ENCODE data around the gene ADAP2.

DNA sequence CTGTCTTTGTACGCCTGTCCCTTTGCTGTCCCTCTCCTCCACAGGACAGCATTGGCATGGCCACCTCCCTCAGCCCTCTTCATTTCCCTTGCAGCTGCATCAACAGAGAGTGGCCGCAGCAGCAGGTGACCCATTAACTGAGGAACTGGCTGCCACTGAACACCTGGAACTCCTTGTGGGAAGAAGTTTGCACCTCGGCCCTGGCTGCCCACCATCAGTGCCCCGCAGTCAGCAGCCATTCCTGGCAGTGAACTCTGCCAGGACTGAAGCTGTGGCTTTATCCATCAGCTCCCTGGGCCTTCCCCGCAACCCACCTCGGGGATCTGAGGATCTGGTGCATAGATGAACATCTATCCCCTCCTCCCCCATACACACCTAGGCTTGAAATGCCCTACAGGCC is 36.0 kb downstream of the ADAP2 start:
- TF ChIP-seq EZH2phosphoT487 (IDR thresholded peaks at IDR 0.05; ENCODE audit: insufficient read depth, low read depth) (no peak), EZH2 (IDR thresholded peaks at IDR 0.05; ENCODE audit: insufficient read depth, poor library complexity, severe bottlenecking) (no peak)
